Measurements from ENCODE around the gene PCMT1.

- no peak for TF ChIP-seq EZH2phosphoT487 (IDR thresholded peaks at IDR 0.05; ENCODE audit: borderline replicate concordance, low read depth, low read length)
- TF ChIP-seq, protein P1, sequence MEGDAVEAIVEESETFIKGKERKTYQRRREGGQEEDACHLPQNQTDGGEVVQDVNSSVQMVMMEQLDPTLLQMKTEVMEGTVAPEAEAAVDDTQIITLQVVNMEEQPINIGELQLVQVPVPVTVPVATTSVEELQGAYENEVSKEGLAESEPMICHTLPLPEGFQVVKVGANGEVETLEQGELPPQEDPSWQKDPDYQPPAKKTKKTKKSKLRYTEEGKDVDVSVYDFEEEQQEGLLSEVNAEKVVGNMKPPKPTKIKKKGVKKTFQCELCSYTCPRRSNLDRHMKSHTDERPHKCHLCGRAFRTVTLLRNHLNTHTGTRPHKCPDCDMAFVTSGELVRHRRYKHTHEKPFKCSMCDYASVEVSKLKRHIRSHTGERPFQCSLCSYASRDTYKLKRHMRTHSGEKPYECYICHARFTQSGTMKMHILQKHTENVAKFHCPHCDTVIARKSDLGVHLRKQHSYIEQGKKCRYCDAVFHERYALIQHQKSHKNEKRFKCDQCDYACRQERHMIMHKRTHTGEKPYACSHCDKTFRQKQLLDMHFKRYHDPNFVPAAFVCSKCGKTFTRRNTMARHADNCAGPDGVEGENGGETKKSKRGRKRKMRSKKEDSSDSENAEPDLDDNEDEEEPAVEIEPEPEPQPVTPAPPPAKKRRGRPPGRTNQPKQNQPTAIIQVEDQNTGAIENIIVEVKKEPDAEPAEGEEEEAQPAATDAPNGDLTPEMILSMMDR (conservative IDR thresholded peaks at IDR 0.05; ENCODE audit: low read length) = no peak
These were observed 6.0 kb downstream of the PCMT1 start for GRCh38 chr6:149755300-149756260.

All from OCI-LY7 (cell line).